HG03469 (cell line): ENCODE measurements around the gene FOXO1.

ENCODE experiments used
- ATAC-seq: cut with Tn5 transposase; IDR thresholded peaks from one replicate; pipeline ENCODE4 v1.9.1; 2021; ENCODE audit warnings: mild to moderate bottlenecking, moderate library complexity, moderate number of reproducible peaks; ENCODE audit not compliant: unreplicated experiment

The FOXO1 gene

GRCh38 chr13:40552895-40553294 is 113.5 kb downstream of the FOXO1 start:
- no peak for ATAC-seq

- no peak for ATAC-seq
Measured at GRCh38 chr13:40550130-40550529, 116.3 kb downstream of the FOXO1 start.

- ATAC-seq, result no peak
Measured at GRCh38 chr13:40549500-40550094, 116.8 kb downstream of the FOXO1 start.

- no peak for ATAC-seq
Measured at GRCh38 chr13:40547591-40548315, 118.7 kb downstream of the FOXO1 start.

- ATAC-seq, result no peak
Measured at GRCh38 chr13:40546047-40546446, 120.4 kb downstream of the FOXO1 start.

- no peak for ATAC-seq
Measured at GRCh38 chr13:40540328-40541044, 126.0 kb downstream of the FOXO1 start.

GRCh38 chr13:40539576-40540327 is 126.7 kb downstream of the FOXO1 start:
- no peak for ATAC-seq

GRCh38 chr13:40537146-40537895 is 129.1 kb downstream of the FOXO1 start:
- ATAC-seq, result no peak

- no peak for ATAC-seq
Measured at GRCh38 chr13:40536443-40537113, 129.9 kb downstream of the FOXO1 start.

GRCh38 chr13:40535345-40535836 is 131.1 kb downstream of the FOXO1 start:
- ATAC-seq, result no peak

- ATAC-seq, result no peak
Measured at GRCh38 chr13:40534456-40534855, 132.0 kb downstream of the FOXO1 start.

- ATAC-seq, result no peak
Measured at GRCh38 chr13:40533072-40533471, 133.4 kb downstream of the FOXO1 start.

- no peak for ATAC-seq
Measured at GRCh38 chr13:40530961-40531360, 135.5 kb downstream of the FOXO1 start.

GRCh38 chr13:40528881-40529280 is 137.6 kb downstream of the FOXO1 start:
- no peak for ATAC-seq

- no peak for ATAC-seq
Measured at GRCh38 chr13:40527914-40528313, 138.5 kb downstream of the FOXO1 start.

GRCh38 chr13:40522282-40522681 is 144.2 kb downstream of the FOXO1 start:
- ATAC-seq, result no peak

- no peak for ATAC-seq
Measured at GRCh38 chr13:40520916-40521315, 145.5 kb downstream of the FOXO1 start.

- no peak for ATAC-seq
Measured at GRCh38 chr13:40519637-40520036, 146.8 kb downstream of the FOXO1 start.

- no peak for ATAC-seq
Measured at GRCh38 chr13:40518481-40518882, 148.0 kb downstream of the FOXO1 start.
